Colon (tissue), 2 donors: ENCODE measurements around the gene COL4A2.

Experiments
- FAIRE-seq: peaks from 2 replicates; lab custom pipeline; 2012; peaks lifted over from hg19 to GRCh38; lab: Jason Lieb, UNC
- donor health status: control.
- donor health status: control.

The COL4A2 gene

GRCh38 chr13:110421696-110422385, 114.8 kb downstream of the COL4A2 start:
- FAIRE-seq: no peak

- FAIRE-seq: no peak
These were observed 116.0 kb downstream of the COL4A2 start for GRCh38 chr13:110422913-110423688.

- no peak for FAIRE-seq
These were observed 116.7 kb downstream of the COL4A2 start for GRCh38 chr13:110423689-110424302.

GRCh38 chr13:110424569-110425443, 117.7 kb downstream of the COL4A2 start:
- no peak for FAIRE-seq

- no peak for FAIRE-seq
These were observed 118.3 kb downstream of the COL4A2 start for GRCh38 chr13:110425444-110425780.

- FAIRE-seq: no peak
These were observed 119.7 kb downstream of the COL4A2 start for GRCh38 chr13:110426735-110427134.

- FAIRE-seq: no peak
These were observed 121.2 kb downstream of the COL4A2 start for GRCh38 chr13:110428313-110428712.

GRCh38 chr13:110430391-110431336, 123.6 kb downstream of the COL4A2 start:
- no peak for FAIRE-seq

- FAIRE-seq: no peak
These were observed 124.6 kb downstream of the COL4A2 start for GRCh38 chr13:110431425-110432294.

- FAIRE-seq: no peak
These were observed 125.4 kb downstream of the COL4A2 start for GRCh38 chr13:110432522-110432921.

- FAIRE-seq: no peak
These were observed 125.9 kb downstream of the COL4A2 start for GRCh38 chr13:110433014-110433413.

- no peak for FAIRE-seq
These were observed 127.5 kb downstream of the COL4A2 start for GRCh38 chr13:110434629-110435028.

- FAIRE-seq: no peak
These were observed 128.2 kb downstream of the COL4A2 start for GRCh38 chr13:110435331-110435730.

GRCh38 chr13:110436276-110436675, 129.2 kb downstream of the COL4A2 start:
- no peak for FAIRE-seq

- no peak for FAIRE-seq
These were observed 129.8 kb downstream of the COL4A2 start for GRCh38 chr13:110436786-110437370.

- no peak for FAIRE-seq
These were observed 131.1 kb downstream of the COL4A2 start for GRCh38 chr13:110438211-110438610.

- no peak for FAIRE-seq
These were observed 131.7 kb downstream of the COL4A2 start for GRCh38 chr13:110438776-110439175.

GRCh38 chr13:110440946-110441731, 134.1 kb downstream of the COL4A2 start:
- no peak for FAIRE-seq
